Measurements from ENCODE around the gene MYH13. TPM values are rescaled to one million over a fixed set of nuclear protein-coding genes. Genes with fewer than 3 reads are reported as not detected.
"Not testable (repeated sequence)": the region's sequence is repeated elsewhere in the genome, so short reads cannot be mapped to it uniquely, and the experiment has no call there.

Gene MYH13
- total RNA-seq, 1 experiment from 2014 or later = not detected

DNA sequence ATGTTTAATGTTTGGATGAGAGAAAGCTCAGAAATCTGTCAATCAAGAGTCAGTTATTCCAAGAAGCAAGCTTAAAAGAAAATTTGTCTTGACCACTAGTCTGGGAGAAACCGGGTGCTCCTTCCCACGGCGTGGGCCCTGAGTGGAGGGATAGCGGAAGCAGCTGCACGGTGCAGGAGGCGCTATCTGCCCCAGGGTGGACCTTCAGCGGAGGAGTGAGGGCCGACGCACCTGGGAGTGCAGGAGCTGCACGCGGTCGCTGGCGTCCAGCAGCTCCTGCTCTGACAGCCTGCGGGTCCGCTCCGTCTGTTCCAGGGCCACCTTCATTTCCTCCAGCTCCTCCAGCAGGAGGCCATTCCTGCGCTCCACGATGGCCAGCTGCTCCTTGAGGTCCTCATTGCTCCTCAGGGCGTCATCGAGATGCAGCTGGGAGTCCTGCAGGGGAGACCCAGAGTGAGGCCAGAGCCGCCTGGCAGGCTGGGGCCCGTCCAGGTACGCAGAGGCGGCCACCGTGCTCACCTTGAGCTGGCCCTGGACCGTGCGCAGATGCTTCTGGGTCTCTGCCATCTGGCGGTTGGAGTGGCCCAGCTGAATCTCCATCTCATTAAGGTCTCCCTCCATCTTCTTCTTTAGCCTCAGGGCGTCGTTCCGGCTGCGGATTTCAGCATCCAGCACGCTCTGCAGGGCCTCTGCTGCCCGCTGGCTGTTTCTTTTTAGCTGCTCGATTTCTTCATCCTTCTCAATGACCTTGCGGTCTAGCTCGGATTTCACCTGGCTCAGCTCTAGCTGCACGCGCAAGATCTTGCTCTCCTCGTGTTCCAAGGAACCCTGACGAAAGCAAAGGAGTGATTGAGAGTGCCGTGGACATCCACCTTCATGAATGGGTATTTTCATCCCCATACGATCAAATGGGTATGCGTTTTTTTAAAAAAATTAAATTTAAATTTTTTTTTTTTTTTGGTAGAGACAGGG lies 63.5 kb downstream of the MYH13 start:
- DNase-seq (ENCODE audit: extremely low read depth, low read depth) = no peak

GRCh38 chr17:10306585-10306984 lies 66.2 kb downstream of the MYH13 start:
- no peak for DNase-seq (ENCODE audit: extremely low read depth, low read depth)

GRCh38 chr17:10305398-10305797 lies 67.4 kb downstream of the MYH13 start:
- no peak for DNase-seq (ENCODE audit: extremely low read depth, low read depth)

DNA sequence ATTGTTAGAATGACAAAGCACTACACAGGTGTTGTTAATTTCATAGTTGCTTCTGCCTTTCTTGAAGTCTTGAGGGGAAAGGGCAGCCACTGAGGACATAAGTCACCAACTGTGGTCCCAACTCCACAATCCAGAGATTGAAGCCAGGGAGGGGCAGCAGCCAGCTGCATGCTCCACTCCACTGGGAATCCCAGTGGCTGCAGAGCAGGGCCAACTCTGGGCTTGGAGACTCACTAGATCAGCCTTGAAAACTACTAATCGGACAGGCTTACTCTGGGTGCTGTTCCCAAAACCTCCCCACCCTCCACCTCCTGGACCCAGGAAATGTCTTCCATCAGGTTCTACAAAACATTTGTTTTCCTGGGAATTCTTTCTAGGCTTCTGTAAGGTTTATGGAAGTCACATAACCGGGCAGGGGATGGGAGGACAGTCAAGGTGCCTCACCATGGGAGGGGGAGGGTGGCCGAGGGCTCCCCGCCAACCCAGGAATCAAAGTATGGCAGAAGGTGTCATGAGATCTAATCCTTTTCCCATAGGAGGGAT lies 68.0 kb downstream of the MYH13 start:
- no peak for DNase-seq (ENCODE audit: extremely low read depth, low read depth)

- no peak for DNase-seq (ENCODE audit: extremely low read depth, low read depth)
Observed at GRCh38 chr17:10297691-10298090, 75.1 kb downstream of the MYH13 start.

DNA sequence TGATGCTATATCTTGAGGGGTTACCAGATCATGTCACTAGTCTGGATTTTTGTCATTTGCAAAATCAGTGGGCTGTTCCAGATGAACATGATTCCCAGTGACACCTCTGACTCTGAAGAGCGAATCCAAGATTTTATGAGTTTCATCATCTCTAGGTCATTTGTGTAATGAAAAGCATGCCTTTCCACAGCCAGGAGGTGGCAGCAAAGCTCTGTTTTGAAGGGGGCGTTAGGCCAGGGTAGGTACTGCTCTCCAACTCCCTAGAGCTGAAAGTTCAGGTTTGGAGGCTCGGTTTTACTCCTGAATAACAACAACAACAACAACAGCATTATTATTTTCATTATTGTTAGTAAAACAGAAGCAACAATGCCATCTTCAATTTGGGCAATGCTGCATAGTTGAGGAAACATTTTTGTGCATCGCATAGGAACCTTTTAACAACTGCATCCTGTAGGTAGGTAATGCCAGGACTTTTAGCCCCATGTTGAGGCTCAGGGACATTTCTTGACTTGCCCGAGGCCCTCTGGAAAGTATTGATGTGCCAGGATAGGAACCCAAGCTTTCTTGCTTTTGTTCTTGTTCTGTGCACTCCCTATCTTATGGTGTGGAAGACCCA lies 77.0 kb downstream of the MYH13 start:
- DNase-seq (ENCODE audit: extremely low read depth, low read depth) = peak; percentile 68

GRCh38 chr17:10294180-10294579 lies 78.6 kb downstream of the MYH13 start:
- DNase-seq (ENCODE audit: extremely low read depth, low read depth) = no peak

- DNase-seq (ENCODE audit: extremely low read depth, low read depth) = no peak
Observed at GRCh38 chr17:10292057-10292937, 80.5 kb downstream of the MYH13 start.

DNA sequence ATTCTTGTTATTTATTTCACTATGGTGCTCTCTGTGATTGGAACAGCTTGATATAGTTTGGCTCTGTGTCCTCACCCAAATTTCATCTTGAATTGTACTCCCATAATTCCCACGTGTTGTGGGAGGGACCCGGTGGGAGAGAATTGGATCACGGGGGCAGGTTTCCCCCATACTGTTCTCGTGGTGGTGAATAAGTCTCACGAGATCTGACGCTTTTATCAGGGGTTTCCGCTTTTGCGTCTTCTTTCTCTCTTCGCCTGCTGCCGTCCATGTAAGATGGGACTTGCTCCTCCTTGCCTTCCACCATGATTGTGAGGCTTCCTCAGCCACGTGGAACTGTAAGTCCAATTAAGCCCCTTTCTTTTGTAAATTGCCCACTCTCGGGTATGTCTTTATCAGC lies 81.2 kb downstream of the MYH13 start:
- not testable (repeated sequence) for DNase-seq (ENCODE audit: extremely low read depth, low read depth)

DNA sequence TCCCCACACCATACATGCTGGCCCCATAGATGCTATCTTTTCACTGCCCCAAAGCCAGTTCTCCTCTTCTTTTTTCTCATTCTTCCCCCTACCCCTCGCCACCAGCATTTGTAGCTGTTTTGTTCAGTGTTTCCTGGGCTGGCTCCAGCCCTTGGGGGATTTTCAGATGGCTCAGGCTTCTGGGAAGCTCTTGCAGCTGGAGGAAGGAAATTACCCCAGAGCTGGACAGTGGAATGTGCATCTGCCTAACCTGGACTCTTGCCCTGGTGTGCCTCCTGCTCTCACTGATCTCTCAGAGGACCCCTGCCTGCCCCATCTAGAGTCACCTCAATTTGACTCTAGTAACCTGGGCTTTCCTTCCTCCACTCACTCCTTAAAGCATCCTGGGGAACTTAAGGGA lies 82.8 kb downstream of the MYH13 start:
- DNase-seq (ENCODE audit: extremely low read depth, low read depth) = no peak

DNA sequence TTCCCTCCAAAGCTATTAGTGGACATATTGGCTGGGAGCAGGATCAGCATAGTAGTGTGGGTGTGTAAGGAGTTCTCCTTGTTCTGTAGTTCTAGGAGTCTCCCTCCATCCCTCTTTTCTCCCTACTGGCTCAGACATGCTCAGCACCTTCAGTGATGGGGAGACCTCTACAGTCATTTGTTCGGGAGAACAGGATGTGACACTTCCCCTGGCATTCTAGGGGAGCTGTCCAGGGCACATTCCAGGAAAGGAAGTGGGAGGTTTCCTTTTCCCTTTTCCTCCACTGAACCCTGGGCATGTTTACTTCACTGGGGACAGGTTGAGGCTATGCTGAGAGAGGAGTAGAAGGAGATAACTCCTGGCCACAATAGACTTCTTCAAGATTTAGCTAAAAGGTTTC lies 86.5 kb downstream of the MYH13 start:
- DNase-seq (ENCODE audit: extremely low read depth, low read depth) = no peak

GRCh38 chr17:10285896-10286295 lies 86.9 kb downstream of the MYH13 start:
- DNase-seq (ENCODE audit: extremely low read depth, low read depth) = no peak

DNA sequence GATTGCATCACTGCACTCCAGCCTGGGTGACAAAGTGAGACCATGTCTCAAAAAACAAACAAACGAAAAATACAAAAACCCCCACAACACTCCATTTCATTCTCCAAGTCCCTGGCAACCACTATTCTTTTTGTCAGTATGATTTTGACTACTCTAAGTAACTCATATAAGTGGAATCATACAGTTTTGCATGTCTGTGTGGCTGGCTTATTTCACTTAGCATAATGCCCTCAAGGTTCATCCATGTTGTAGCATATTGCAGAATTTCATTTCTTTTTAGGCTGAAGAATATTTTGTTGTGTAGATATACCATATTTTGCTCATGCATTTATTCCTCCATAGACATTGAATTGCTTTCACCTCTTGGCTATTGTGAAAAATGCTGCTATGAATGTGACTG lies 92.7 kb downstream of the MYH13 start:
- DNase-seq (ENCODE audit: extremely low read depth, low read depth) = no peak

- DNase-seq (ENCODE audit: extremely low read depth, low read depth) = no peak
Observed at GRCh38 chr17:10278218-10278617, 94.6 kb downstream of the MYH13 start.

- no peak for DNase-seq (ENCODE audit: extremely low read depth, low read depth)
Observed at GRCh38 chr17:10276436-10276835, 96.4 kb downstream of the MYH13 start.

- no peak for DNase-seq (ENCODE audit: extremely low read depth, low read depth)
Observed at GRCh38 chr17:10275418-10275817, 97.4 kb downstream of the MYH13 start.

GRCh38 chr17:10271106-10271562 lies 101.7 kb downstream of the MYH13 start:
- DNase-seq (ENCODE audit: extremely low read depth, low read depth) = no peak

DNA sequence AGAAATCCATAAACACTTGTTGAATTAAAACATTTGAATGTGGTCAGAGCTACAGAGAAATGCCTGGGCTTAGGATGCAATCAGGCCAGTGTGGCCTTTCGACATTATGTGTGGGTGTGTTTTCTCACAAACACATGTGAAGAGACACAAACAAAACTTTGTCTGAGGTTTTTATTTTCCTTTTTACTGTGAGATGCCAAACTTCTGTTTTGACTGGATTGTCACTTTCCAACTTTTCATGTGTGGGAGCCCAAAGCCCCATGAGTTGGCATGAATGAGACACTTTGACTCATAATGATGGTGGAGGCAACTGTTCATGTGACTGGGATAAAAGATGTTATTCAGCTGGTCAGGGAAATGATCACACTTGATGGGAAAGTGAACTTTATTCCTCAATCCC lies 102.5 kb downstream of the MYH13 start:
- DNase-seq (ENCODE audit: extremely low read depth, low read depth) = peak; percentile 29

- no peak for DNase-seq (ENCODE audit: extremely low read depth, low read depth)
Observed at GRCh38 chr17:10268005-10268404, 104.8 kb downstream of the MYH13 start.

- no peak for DNase-seq (ENCODE audit: extremely low read depth, low read depth)
Observed at GRCh38 chr17:10266296-10266876, 106.4 kb downstream of the MYH13 start.
